KOPT-K1 (cell line): ENCODE data around the gene ZNF750.
A peak's percentile ranks its signal among the peaks of the same experiment; 100 is the strongest.

ENCODE experiments used
- H3K27ac ChIP-seq: fragments of 200-600 bp; sonication (generic); 2 replicates; pipeline ENCODE4 v1.5.1; 2016; ENCODE audit warnings: antibody characterized with exemption, mild to moderate bottlenecking, low read depth, low read length; ENCODE audit not compliant: poor library complexity, severe bottlenecking
- H3K36me3 ChIP-seq: fragments of 200-600 bp; sonication (generic); 2 replicates; pipeline ENCODE4 v1.5.1; 2017; ENCODE audit warnings: antibody characterized with exemption, mild to moderate bottlenecking, low read length, moderate library complexity; ENCODE audit not compliant: insufficient read depth
- H3K9me3 ChIP-seq: fragments of 200-600 bp; sonication (generic); 2 replicates; pipeline ENCODE4 v1.5.1; 2017; ENCODE audit warnings: antibody characterized with exemption, low read length, mild to moderate bottlenecking; ENCODE audit not compliant: insufficient read depth, poor library complexity, severe bottlenecking

The ZNF750 gene

DNA sequence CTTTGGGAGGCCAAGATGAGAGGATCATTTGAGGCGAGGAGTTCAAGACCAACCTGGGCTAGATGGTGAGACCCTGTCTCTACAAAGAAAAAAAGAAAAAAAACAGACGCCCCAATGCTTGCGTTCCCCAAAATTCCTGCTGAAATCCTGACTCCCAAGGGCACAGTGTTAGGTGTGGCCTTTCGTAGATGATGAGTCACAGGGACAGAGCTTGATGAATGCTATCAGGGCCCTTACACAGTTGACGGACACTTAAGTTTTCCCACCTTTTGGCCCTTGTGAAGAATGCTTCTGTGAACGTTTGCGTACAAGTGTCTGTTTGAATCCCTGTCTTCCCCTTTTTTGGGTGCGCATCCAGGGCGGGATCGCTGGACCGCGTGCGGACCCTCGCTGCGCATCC, 16.5 kb upstream of the ZNF750 start:
- Histone ChIP-seq H3K27ac (no peak overlapping the region), H3K36me3 (peaks cover 35% of the 10 kb centered on the region; the same call in 1 of the 2 replicates)

DNA sequence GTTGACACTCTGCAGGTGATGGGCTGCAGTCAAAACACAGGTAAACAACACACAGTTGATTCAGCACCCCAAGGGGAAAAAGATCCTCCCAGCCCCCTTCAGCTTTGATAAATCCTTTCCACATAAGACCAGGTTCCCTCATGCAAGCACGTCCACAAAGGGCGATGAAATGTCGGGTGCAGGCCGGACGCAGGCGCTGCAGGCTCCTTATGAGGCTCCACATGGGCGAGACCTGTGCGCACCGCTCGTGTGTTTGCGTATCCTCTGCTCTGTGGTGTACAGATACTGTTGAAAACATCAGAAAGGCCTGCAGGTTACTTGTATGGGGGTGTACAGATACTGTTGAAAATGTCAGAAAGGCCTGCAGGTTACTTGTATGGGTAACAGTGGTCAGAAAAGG, 14.4 kb upstream of the ZNF750 start:
- H3K27ac ChIP-seq = no peak overlapping the region
- H3K9me3 ChIP-seq = no peaks in the 10 kb centered on the region

More for the DNA sequence above, 16.5 kb upstream of the ZNF750 start:
- H3K9me3 ChIP-seq = no peaks in the 10 kb centered on the region

DNA sequence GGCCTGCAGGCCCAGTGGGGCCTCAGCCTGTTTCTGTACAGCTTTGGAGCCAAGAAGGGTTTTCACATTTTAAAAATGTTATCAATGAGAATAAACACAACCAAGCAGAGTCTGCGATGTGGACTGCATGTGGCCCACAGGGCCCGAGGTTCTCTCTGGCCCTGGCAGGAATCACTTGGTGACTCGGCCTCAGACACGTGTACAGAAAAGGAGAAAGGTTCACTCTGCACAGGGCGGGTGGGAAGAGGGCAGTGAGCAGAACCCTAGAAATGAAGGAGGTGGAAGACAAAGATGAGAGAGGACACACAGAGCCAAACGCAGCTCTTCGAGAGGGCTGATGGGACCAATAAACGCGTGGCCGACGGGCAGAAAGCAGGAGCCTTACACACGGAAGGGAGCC, 11.6 kb upstream of the ZNF750 start:
- H3K27ac ChIP-seq = no peak overlapping the region

More for the DNA sequence above, 14.4 kb upstream of the ZNF750 start:
- H3K36me3 ChIP-seq = peaks cover 36% of the 10 kb centered on the region; the same call in 1 of the 2 replicates

DNA sequence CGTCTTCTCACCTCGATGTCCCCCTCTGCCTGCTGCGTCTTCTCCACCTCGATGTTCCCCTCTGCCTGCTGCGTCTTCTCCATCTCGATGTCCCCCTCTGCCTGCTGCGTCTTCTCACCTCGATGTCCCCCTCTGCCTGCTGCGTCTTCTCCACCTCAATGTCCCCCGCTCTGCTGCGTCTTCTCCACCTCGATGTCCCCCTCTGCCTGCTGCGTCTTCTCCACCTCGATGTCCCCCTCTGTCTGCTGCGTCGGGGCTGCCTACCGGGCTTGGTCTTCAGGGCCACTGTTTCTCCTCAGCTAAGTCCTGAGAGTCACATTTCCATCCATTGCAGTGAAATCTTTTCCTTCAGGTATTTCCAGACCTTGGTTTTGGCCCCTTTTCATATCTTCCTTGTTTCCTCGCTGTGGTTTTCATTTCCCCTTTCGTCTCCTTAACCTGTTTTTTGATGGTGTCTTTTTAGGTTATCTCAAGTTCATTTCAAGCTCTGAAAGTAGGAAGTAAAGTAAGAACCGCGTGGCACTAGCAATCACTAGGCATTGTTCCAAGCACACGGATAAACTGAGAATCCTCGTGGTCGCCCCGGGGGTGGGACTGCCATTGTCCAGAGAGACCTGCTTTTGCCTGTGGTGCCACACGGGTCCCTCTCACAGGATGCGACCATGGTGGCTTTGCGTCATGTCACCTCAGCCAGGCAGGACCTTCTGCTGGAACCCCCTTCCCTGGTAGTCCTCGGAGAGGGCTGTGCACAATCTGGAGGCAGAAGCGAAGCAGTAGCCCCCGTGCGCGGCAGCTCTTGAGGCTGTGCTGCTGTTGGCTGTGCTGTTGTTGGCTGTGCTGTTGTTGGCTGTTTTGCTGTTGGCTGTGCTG, 9.5 kb upstream of the ZNF750 start:
- Histone ChIP-seq H3K9me3 (no peaks in the 10 kb centered on the region), H3K36me3 (peaks cover 18% of the 10 kb centered on the region; the same call in 1 of the 2 replicates), H3K27ac (peak overlapping the region; percentile 41)

More for the DNA sequence above, 11.6 kb upstream of the ZNF750 start:
- H3K9me3 ChIP-seq = no peaks in the 10 kb centered on the region
- peaks cover 30% of the 10 kb centered on the region; the same call in 1 of the 2 replicates for H3K36me3 ChIP-seq

GRCh38 chr17:82848022-82848592, 8.3 kb upstream of the ZNF750 start:
- Histone ChIP-seq H3K27ac (peak overlapping the region; percentile 77), H3K9me3 (no peaks in the 10 kb centered on the region), H3K36me3 (peaks cover 13% of the 10 kb centered on the region; the same call in 1 of the 2 replicates)

DNA sequence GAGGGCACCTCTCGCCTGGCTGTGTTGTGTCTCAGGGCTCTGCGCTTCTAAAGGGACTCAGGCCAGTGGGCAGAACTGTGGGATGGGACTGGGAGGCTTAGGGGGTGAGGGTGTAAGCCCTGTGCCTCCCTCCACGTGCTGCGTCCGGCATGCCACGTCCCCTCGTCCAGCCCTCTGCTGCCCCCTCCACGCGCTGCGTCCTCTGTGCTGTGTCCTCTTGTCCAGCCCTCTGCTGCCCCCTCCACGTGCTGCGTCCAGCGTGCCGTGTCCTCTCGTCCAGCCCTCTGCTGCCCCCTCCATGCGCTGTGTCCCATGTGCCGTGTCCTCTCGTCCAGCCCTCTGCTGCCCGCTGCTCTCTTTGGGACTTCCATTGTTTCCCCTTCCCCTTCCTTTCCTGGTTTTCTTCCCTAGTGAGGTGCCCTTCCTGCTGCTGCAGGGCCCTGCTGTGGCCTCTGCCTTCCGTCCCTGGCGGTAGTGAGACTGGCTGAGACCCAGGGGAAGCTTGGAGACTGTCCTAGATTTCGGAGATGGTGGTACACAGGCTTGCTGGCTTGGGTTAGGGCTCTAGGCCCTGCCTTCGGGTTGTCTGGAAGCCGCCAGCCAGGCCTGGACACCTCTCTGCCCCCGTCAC, 6.4 kb upstream of the ZNF750 start:
- no peak overlapping the region for H3K27ac ChIP-seq
- no peaks in the 10 kb centered on the region for H3K9me3 ChIP-seq
- peaks cover 14% of the 10 kb centered on the region; the same call in 1 of the 2 replicates for H3K36me3 ChIP-seq

GRCh38 chr17:82845163-82845807, 5.5 kb upstream of the ZNF750 start:
- H3K9me3 ChIP-seq = no peaks in the 10 kb centered on the region
- peaks cover 14% of the 10 kb centered on the region; the same call in 1 of the 2 replicates for H3K36me3 ChIP-seq
- no peak overlapping the region for H3K27ac ChIP-seq

GRCh38 chr17:82844796-82845162, 5.0 kb upstream of the ZNF750 start:
- H3K36me3 ChIP-seq = peaks cover 14% of the 10 kb centered on the region; the same call in 1 of the 2 replicates
- H3K9me3 ChIP-seq = no peaks in the 10 kb centered on the region
- H3K27ac ChIP-seq = no peak overlapping the region

- Histone ChIP-seq H3K27ac (no peak overlapping the region), H3K9me3 (no peaks in the 10 kb centered on the region), H3K36me3 (peaks cover 14% of the 10 kb centered on the region; the same call in 1 of the 2 replicates)
These were observed 4.3 kb upstream of the ZNF750 start for GRCh38 chr17:82843904-82844680.

- H3K27ac ChIP-seq = no peak overlapping the region
- peaks cover 32% of the 10 kb centered on the region for H3K36me3 ChIP-seq
- no peaks in the 10 kb centered on the region for H3K9me3 ChIP-seq
These were observed 2.2 kb upstream of the ZNF750 start for GRCh38 chr17:82841921-82842596.

DNA sequence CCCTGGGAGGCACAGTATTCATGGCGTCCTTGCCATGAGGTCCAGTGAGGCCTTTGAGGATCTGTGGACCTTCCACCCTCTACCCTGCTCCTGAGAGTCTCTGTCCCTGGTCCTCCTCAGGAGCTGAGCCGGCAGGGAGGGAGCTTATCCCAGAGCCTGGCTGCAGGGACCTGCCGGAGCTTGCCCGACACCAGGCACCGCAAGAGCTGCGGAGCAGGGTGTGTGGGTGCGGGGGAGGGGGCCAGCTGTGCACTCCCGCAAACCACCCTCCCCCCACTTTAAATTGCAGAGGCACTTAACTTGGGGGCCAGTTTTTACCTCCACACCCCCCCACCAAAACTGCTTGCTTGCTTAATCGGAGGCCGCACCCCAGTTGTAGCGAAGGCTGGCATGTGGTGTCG, 609 bp upstream of the ZNF750 start:
- H3K36me3 ChIP-seq = peaks cover 39% of the 10 kb centered on the region
- no peak overlapping the region for H3K27ac ChIP-seq
- no peaks in the 10 kb centered on the region for H3K9me3 ChIP-seq

DNA sequence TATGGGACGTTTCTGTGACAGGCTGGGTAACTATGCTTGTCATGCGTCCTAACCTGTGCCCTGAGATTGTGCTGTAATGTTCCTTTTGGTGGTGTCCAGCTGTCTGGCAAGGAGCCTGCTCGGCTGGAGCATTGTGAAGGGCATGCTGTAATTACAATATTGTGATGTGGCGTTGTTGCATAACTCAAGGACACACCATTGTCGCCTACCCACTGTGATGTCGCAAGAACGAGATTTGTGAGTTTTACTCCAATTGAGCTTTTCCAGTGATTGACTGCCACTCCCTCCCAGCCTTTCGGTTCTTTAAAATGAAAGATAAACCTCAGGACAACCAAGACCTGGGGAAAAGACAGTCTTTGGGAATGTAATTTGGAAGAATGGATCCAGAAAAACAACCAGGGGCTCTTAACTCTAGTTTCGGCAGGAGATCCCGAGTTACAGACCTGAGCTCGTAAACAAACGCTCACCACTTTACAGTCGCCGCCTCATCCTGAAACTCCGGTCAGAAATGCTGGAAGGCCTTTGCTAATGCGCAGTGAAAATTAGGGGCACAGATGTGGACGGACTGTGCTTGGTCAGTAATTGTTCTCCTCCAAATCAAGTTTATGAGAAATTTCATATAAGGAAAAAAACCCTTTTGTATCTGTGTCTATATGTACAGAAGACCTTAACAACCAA, 1.3 kb downstream of the ZNF750 start:
- Histone ChIP-seq H3K36me3 (peaks cover 49% of the 10 kb centered on the region), H3K27ac (no peak overlapping the region), H3K9me3 (no peaks in the 10 kb centered on the region)

- H3K36me3 ChIP-seq = peaks cover 56% of the 10 kb centered on the region
- no peak overlapping the region for H3K27ac ChIP-seq
- no peaks in the 10 kb centered on the region for H3K9me3 ChIP-seq
These were observed 2.1 kb downstream of the ZNF750 start for GRCh38 chr17:82837586-82838320.
